H1 (cell line): Measurements from ENCODE around the gene GABARAPL2. TPM values are rescaled to one million over a fixed set of nuclear protein-coding genes. Genes with fewer than 3 reads are reported as not detected.

ENCODE experiments used
- CTCF ChIA-PET: fragments of 300-600 bp; sonication (Branson Sonifier 250); formaldehyde crosslinking; loops from one replicate; lab custom pipeline; 2021; ENCODE audit not compliant: partially characterized antibody; lab: Charles Lee
- POLR2A ChIA-PET: fragments of 300-600 bp; sonication (Branson Sonifier 250); formaldehyde crosslinking; loops from one replicate; lab custom pipeline; 2021; ENCODE audit warnings: inconsistent platforms; ENCODE audit not compliant: partially characterized antibody; lab: Charles Lee
- DNase-seq, 2 experiments: peaks; one replicate each; pipeline versions ENCODE4 v3.0.0 to v3.0.0-alpha.2; 2010 to 2022; ENCODE audit warnings: low spot score in 2 of 2, low read depth in 1 of 2, mixed read lengths in 1 of 2
- FAIRE-seq: peaks from 2 replicates; lab custom pipeline; 2011; peaks lifted over from hg19 to GRCh38; lab: Jason Lieb, UNC
- H2AFZ ChIP-seq: 2 replicates; pipeline ENCODE4 v1.8.1; 2012; ENCODE audit warnings: low read length, inconsistent platforms
- H2AK5ac ChIP-seq: 2 replicates; pipeline ENCODE4 v1.6.1; 2013; ENCODE audit warnings: low read depth, low read length
- H2BK120ac ChIP-seq: replicated peaks from 2 replicates; pipeline ENCODE3; 2013; ENCODE audit warnings: low read depth, low read length, inconsistent platforms
- H2BK12ac ChIP-seq: 2 replicates; pipeline ENCODE4 v1.6.1; 2013; ENCODE audit warnings: low read depth, low read length
- H2BK15ac ChIP-seq: 2 replicates; pipeline ENCODE4 v1.6.1; 2013; ENCODE audit warnings: low read length
- H2BK20ac ChIP-seq: 2 replicates; pipeline ENCODE4 v1.6.1; 2013; ENCODE audit warnings: low read length
- H2BK5ac ChIP-seq: 2 replicates; pipeline ENCODE4 v1.6.1; 2013; ENCODE audit warnings: low read depth, low read length
- H3K14ac ChIP-seq: 2 replicates; pipeline ENCODE4 v1.6.1; 2013; ENCODE audit warnings: inconsistent platforms; ENCODE audit not compliant: insufficient read length
- H3K18ac ChIP-seq: 2 replicates; pipeline ENCODE4 v1.6.1; 2013; ENCODE audit warnings: low read length; ENCODE audit errors: extremely low read depth
- H3K23ac ChIP-seq: 2 replicates; pipeline ENCODE4 v1.6.1; 2013; ENCODE audit warnings: inconsistent platforms; ENCODE audit not compliant: insufficient read length
- H3K23me2 ChIP-seq: 2 replicates; pipeline ENCODE4 v1.6.1; 2013; ENCODE audit warnings: low read depth, low read length
- H3K27ac ChIP-seq: 2 replicates; pipeline ENCODE4 v1.6.1; 2011; ENCODE audit warnings: low read depth, low read length, inconsistent platforms
- H3K27me3 ChIP-seq, 4 experiments: replicated peaks in 1 of 4; 1 replicate in 1 of 4; 2 replicates in 3 of 4; pipeline versions ENCODE4 v1.6.1 to v1.8.1; 2011 to 2013; ENCODE audit warnings: low read length in 3 of 4, mild to moderate bottlenecking in 3 of 4, inconsistent platforms in 2 of 4, mixed read lengths in 2 of 4, moderate library complexity in 1 of 4; ENCODE audit not compliant: control insufficient read depth in 3 of 4, insufficient read depth in 3 of 4; ENCODE audit errors: extremely low read depth in 1 of 4
- H3K36me3 ChIP-seq, 4 experiments: 2 replicates each; pipeline versions ENCODE4 v1.6.1 to v1.8.1; 2011 to 2013; ENCODE audit warnings: mild to moderate bottlenecking in 4 of 4, low read length in 3 of 4, moderate library complexity in 2 of 4, control low read depth in 1 of 4, inconsistent platforms in 1 of 4; ENCODE audit not compliant: insufficient read depth in 4 of 4, control insufficient read depth in 2 of 4
- H3K4ac ChIP-seq: replicated peaks from 2 replicates; pipeline ENCODE3; 2013; ENCODE audit warnings: low read length, low read depth, mixed read lengths, inconsistent platforms; ENCODE audit not compliant: insufficient read length
- H3K4me1 ChIP-seq, 4 experiments: replicated peaks in 1 of 4; 1 replicate in 1 of 4; 2 replicates in 3 of 4; pipeline versions ENCODE4 v1.6.1 to v1.8.1; 2011 to 2013; ENCODE audit warnings: low read length in 3 of 4, inconsistent platforms in 2 of 4, mixed read lengths in 1 of 4; ENCODE audit not compliant: insufficient read depth in 4 of 4, control insufficient read depth in 3 of 4
- H3K4me2 ChIP-seq, 2 experiments: 2 replicates each; pipeline versions ENCODE4 v1.6.1 to v1.8.1; 2011 to 2013; ENCODE audit warnings: low read depth in 2 of 2, low read length in 2 of 2, control low read depth in 1 of 2, inconsistent platforms in 1 of 2, mild to moderate bottlenecking in 1 of 2; ENCODE audit not compliant: insufficient read depth in 1 of 2
- H3K4me3 ChIP-seq, 4 experiments: fragments of 200-600, 300-600 bp in 1 of 4; sonication (generic), shearing (Covaris generic), sonication (Bioruptor Twin) in 1 of 4; 2 replicates each; pipeline versions ENCODE4 v1.5.1 to v1.8.1; 2011 to 2016; ENCODE audit warnings: low read length in 4 of 4, low read depth in 3 of 4, control low read depth in 2 of 4, inconsistent platforms in 2 of 4, mild to moderate bottlenecking in 2 of 4, mixed read lengths in 1 of 4, moderate library complexity in 1 of 4; ENCODE audit not compliant: insufficient read depth in 2 of 4; ENCODE audit errors: extremely low read depth in 1 of 4
- H3K56ac ChIP-seq: replicated peaks from 2 replicates; pipeline ENCODE3; 2013; ENCODE audit warnings: low read depth, mild to moderate bottlenecking, mixed read lengths, low read length, inconsistent platforms; ENCODE audit not compliant: insufficient read length
- H3K79me1 ChIP-seq: 2 replicates; pipeline ENCODE4 v1.6.1; 2013; ENCODE audit warnings: low read depth, low read length, control low read depth
- H3K79me2 ChIP-seq, 2 experiments: 2 replicates each; pipeline versions ENCODE4 v1.6.1 to v1.8.1; 2012 to 2013; ENCODE audit warnings: low read length in 2 of 2, mild to moderate bottlenecking in 2 of 2, inconsistent platforms in 1 of 2; ENCODE audit not compliant: insufficient read depth in 2 of 2, control insufficient read depth in 1 of 2
- H3K9ac ChIP-seq, 4 experiments: replicated peaks in 1 of 4; 1 replicate in 1 of 4; 2 replicates in 3 of 4; pipeline versions ENCODE4 v1.6.1 to v1.8.1; 2011 to 2013; ENCODE audit warnings: low read depth in 3 of 4, low read length in 3 of 4, control low read depth in 2 of 4, mild to moderate bottlenecking in 2 of 4, moderate library complexity in 2 of 4, inconsistent platforms in 1 of 4; ENCODE audit errors: extremely low read depth in 1 of 4
- H3K9me3 ChIP-seq, 2 experiments: 2 replicates each; pipeline versions ENCODE4 v1.6.1 to v1.8.1; 2012 to 2013; ENCODE audit warnings: mild to moderate bottlenecking in 2 of 2, moderate library complexity in 2 of 2, control low read depth in 1 of 2, inconsistent platforms in 1 of 2, low read depth in 1 of 2, low read length in 1 of 2, mixed read lengths in 1 of 2; ENCODE audit not compliant: insufficient read depth in 2 of 2
- H4K20me1 ChIP-seq, 2 experiments: replicated peaks in 1 of 2; 2 replicates each; pipeline versions ENCODE3 to v1.8.1; 2011 to 2013; ENCODE audit warnings: inconsistent platforms in 2 of 2, low read length in 2 of 2, mild to moderate bottlenecking in 1 of 2; ENCODE audit not compliant: insufficient read depth in 2 of 2, control insufficient read depth in 1 of 2
- H4K5ac ChIP-seq: 2 replicates; pipeline ENCODE4 v1.6.1; 2013; ENCODE audit warnings: low read length, low read depth, mixed read lengths, inconsistent platforms; ENCODE audit not compliant: insufficient read length
- H4K8ac ChIP-seq: 2 replicates; pipeline ENCODE4 v1.8.0; 2013; ENCODE audit warnings: mild to moderate bottlenecking, moderate library complexity, low read length, inconsistent platforms; ENCODE audit not compliant: insufficient read depth; ENCODE audit errors: extremely low read depth
- H4K91ac ChIP-seq: replicated peaks from 2 replicates; pipeline ENCODE3; 2013; ENCODE audit warnings: low read length, mixed read lengths, inconsistent platforms; ENCODE audit not compliant: insufficient read length
- RAD21 ChIP-seq, 2 experiments: IDR thresholded peaks in 1 of 2; conservative IDR thresholded peaks in 1 of 2; 2 replicates each; pipeline ENCODE4 v1.6.1; 2011; ENCODE audit warnings: low read depth in 2 of 2, low read length in 2 of 2, improper control_type of control experiment in 1 of 2, inconsistent platforms in 1 of 2, mild to moderate bottlenecking in 1 of 2, moderate library complexity in 1 of 2
- USF2 ChIP-seq: IDR thresholded peaks from 2 replicates; pipeline ENCODE4 v1.6.1; 2011; ENCODE audit warnings: low read length, improper control_type of control experiment
- whole genome bisulfite sequencing, 2 experiments: shearing (Covaris generic) in 1 of 2; methylation state at CpG; one replicate each; pipeline versions ENCODE4 v1.1.6 to v1.1.7; 2013 to 2015; ENCODE audit warnings: low lambda C conversion rate in 2 of 2, mixed read lengths in 2 of 2, inconsistent platforms in 1 of 2, low coverage in 1 of 2, missing lambda C conversion rate in 1 of 2; ENCODE audit not compliant: insufficient replicate concordance in 2 of 2, insufficient coverage in 1 of 2, insufficient read length in 1 of 2; ENCODE audit errors: extremely low coverage in 1 of 2, missing lambda C conversion rate in 1 of 2; 5-methylcytosine and 5-hydroxymethylcytosine counted together
- polyA plus RNA-seq, 7 experiments: library from polyadenylated mRNA; depleted of rRNA in 3 of 7; stranded (reverse) in 5 of 7; unstranded in 2 of 7; fragments of >200 nt in 5 of 7; fragments of 200-250 nt in 2 of 7; gene quantifications; 1 replicate in 5 of 7; 2 replicates in 1 of 7; 4 replicates in 1 of 7; pipeline versions ENCODE4 v1.2.1 to v1.2.3, GENCODE V29; 2011 to 2013; ENCODE audit warnings: missing spikeins in 2 of 7, mixed read lengths in 2 of 7
- total RNA-seq: library from RNA; stranded (reverse); fragmentation: NEBNext Ultra II Directional; extraction: Animal tissue kit (Norgen Biotek cat#: 25700); gene quantifications from 2 replicates; pipeline ENCODE4 v1.2.1, GENCODE V29; 2021

The GABARAPL2 gene
- total and polyA plus RNA-seq, 2 of the 8 experiments (the other 6 are each of a cell fraction or from before 2014, with no cell fraction given): 65.8 to 71.3 TPM

GRCh38 chr16:75590920-75591843, 25.0 kb downstream of the GABARAPL2 start:
- H2BK5ac ChIP-seq: no peak overlapping the region
- H3K23me2 ChIP-seq: no peaks in the 10 kb centered on the region
- no peaks in the 10 kb centered on the region for H4K20me1 ChIP-seq
- DNase-seq (no peak), FAIRE-seq (no peak)
- no peak overlapping the region for H3K4me2 ChIP-seq
- H4K5ac ChIP-seq: no peak overlapping the region
- POLR2A ChIA-PET: interaction anchor here (0.6 to 1.6 kb wide), 10 partner anchors 9 to 336 kb away, joined by 3 to 7 read pairs (median 4); partner anchors contain the start of gene ADAT1
- no peaks in the 10 kb centered on the region for H3K27me3 ChIP-seq
- peaks cover 5 to 18% (median 16%) of the 10 kb centered on the region in 4 experiments; a peak in 6 of 7 replicates for H3K4me1 ChIP-seq
- H2BK120ac ChIP-seq: no peak overlapping the region
- TF ChIP-seq USF2 (no peak), RAD21 (IDR thresholded peaks at IDR 0.05 in 1 of 2, conservative IDR thresholded peaks at IDR 0.05 in 1 of 2; ENCODE audit: low read depth in 2 of 2, low read length in 2 of 2) (peak; percentile 32 to 52; a peak in 2 of 4 replicates)
- TF ChIP-seq, all 59 proteins: peak for 1
- Histone ChIP-seq H3K18ac (no peak overlapping the region; the same call in 1 of the 2 replicates), H4K8ac (no peak overlapping the region), H3K9me3 (no peaks in the 10 kb centered on the region), H3K9ac (no peak overlapping the region), H3K4ac (no peak overlapping the region), H3K36me3 (no peaks in the 10 kb centered on the region; a peak in 1 of 8 replicates), H3K27ac (no peak overlapping the region), H2AFZ (no peak overlapping the region), H3K79me2 (no peaks in the 10 kb centered on the region), H3K56ac (no peak overlapping the region), H3K4me3 (no peak overlapping the region), H2AK5ac (peak overlapping the region; percentile 29; the same call in 1 of the 2 replicates), H4K91ac (no peak overlapping the region), H2BK12ac (no peak overlapping the region), H2BK20ac (no peak overlapping the region), H3K79me1 (no peaks in the 10 kb centered on the region), H2BK15ac (peak overlapping the region; percentile 12; the same call in 1 of the 2 replicates), H3K14ac (no peak overlapping the region), H3K23ac (no peak overlapping the region)
- 83% methylated on average over 8 of the region's 8 CpGs; no CpG with 5 or more reads in 1 of the 2 experiments for WGBS, 2 experiments
- CTCF ChIA-PET: interaction anchor here (0.8 to 2.1 kb wide), 13 partner anchors 8 to 391 kb away, joined by 3 to 12 read pairs (median 4); partner anchors contain the start of gene CHST5
